ENCODE results near the gene GATAD2B.

Gene GATAD2B

DNA sequence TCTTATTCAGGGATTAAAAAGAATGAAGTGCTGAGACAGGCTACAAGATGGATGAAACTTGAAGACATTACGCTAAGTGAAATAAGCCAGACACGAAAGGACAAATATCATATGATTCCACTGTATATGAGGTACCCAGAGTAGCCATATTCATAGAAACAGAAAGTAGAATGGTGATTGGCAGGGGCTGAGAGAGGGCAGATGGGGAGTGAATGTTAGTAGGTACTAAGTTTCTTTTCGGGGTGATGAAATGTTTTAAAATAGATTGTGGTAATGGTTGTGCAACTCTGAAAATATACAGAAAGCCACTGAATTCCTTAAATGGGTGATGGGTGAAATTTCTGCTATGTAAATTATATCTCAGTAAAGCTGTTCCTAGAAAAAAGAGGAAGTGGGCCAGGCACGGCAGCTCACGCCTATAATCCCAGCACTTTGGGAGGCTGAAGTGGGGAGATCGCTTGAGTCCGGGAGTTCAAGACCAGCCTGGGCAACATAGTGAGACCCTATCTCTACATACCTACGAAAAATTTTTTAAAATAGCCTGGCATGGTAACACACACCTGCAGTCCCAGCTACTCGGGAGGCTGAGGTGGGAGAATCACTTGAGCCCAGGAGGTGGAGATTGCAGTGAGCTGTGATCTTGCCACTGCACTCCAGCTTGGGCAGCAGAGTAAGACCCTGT lies 131.7 kb downstream of the GATAD2B start:
- Histone ChIP-seq H3K4me3 (peak overlapping the region in 3 of 7 experiments; percentile 2 to 29 (median 23)), H3K27ac (peak overlapping the region in 20 of 21 experiments; percentile 24 to 84 (median 74))

DNA sequence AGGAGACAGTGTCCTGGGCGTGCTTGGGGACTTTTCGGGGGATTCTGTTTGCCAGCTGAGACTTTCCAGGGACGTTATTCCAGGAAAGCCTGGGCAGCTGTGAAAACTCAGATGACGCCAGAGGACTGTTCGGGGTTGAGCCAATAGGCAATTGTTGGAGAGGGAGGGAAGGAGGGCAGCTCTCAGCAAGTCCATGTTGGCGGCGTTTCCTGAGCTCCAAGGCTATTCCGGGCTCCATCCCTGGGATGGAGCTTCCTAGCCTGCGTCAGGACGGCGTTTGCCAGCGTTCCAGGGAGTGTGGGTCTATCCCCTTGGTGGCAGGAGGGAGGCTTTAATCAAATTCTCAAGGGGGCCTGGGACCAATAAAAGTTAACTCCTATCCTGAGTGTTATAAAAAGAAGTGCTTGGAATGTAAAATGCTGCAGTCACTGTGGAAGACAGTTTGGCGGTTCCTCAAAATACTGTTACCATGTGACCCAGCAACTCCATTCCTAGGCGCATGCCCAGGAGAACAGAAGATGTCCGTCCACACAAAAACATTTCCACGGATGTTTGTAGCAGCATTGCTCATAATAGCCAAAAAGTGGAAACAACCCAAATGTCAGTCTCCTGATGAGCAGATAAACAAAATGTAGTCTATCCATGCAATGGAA lies 132.3 kb downstream of the GATAD2B start:
- peak overlapping the region in 20 of 21 experiments; percentile 24 to 84 (median 74) for H3K27ac ChIP-seq
- peak overlapping the region in 6 of 7 experiments; percentile 1 to 29 (median 7) for H3K4me3 ChIP-seq

DNA sequence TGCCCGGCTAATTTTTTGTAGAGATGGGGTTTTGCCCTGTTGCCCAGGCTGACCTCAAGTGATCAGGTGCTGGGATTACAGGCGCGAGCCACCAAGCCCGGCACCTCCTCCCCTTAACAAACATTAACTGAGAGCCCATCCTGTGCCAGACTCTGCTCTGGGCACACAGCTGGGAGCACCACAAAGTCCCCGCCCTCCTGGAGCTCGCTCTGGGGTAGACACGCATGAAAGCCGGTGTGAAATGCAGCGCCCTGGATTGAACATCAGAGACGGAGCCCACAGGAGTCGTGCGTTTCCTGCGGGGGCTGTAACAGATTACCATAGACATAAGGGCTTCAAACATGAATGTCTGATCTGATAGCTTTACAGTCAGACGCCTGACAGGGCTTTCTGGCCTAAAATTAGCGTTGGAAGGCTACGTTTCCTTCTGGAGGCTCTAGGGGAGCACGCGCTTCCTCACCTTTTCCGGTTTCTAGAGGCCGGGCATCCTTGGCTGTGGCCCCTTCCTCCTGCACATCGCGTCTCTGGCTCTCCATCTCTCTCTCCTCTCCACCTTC lies 133.2 kb downstream of the GATAD2B start:
- peak overlapping the region in 19 of 21 experiments; percentile 24 to 84 (median 75) for H3K27ac ChIP-seq
- H3K4me3 ChIP-seq = peak overlapping the region in 6 of 7 experiments; percentile 1 to 29 (median 12)

DNA sequence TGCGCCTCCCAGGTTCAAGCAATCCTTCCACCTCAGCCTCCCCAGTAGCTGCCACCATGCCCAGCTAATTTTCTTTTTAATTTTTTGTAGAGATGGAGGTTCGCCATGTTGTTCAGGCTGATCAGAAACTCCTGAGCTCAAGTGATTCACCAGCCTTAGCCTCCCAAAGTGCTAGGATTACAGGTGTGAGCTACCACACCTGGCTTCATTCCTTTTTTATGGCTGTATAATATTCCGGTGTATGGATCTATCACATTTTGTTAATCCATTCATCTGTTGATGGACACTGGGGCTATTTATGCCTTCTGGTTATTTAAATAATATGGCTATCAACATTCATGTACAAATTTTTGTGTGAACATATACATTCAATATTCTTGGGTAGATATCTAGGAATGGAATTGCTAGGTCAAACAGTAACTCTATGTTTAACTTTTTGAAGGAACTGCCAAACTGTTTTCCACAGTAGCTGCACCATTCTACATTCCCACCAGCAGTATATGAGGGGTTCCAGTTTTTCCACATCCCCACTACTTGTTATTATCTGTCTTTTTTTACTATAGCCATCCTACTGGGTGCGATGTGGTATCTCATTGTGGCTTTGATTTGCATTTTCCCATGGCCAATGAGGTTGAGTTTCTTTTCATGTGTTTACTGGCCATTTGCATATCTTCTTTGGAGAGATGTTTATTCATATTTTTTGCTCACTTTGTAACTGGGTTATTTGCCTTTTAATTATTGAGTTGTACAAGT lies 136.6 kb downstream of the GATAD2B start:
- Histone ChIP-seq H3K27ac (no peak overlapping the region), H3K4me3 (no peak overlapping the region)

DNA sequence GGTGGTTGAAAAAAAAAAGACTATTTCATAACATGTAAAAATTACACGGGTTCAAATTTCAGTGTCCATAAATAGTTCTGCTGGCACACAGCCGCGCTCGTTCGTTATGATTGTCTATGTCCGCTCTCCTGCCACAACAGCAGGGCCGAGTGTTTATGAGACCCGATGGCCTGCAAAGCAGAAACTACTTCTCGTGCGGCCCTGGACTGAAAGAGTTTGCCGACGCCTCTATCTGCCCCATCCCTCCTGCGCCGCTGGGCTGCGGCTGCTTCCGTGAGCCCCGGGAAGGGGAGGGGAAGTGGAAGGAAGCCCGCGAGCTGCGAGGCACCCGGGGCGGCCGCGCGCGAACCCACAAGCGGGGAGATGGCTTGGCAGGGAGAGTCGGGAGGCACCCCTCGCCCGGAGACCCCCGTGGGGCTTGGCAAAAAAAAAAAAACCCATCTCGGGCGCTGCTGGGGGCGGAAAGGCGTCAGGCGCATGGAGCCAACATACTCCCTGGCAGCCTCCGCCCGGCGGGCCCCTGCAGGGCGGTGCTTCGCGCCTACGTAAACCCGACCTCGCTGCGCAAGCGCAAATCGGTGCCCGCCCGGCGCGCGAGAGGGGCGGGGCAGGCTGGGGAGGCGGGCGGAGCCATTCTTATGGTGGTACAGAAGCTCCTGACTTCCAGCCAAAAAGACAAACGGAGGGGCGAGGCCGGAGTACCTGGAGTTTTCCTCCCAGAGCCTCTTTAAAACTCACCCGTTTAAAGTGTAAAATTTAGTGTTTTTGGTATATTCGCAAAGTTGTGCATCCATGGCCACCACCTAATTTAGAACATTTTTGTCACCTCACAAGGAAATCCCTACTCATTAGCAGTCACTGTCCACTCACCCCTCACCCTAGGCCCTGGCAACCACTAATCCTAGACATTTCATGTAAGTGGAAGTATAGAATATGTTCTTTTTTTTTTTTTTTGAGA lies 139.3 kb downstream of the GATAD2B start:
- Histone ChIP-seq H3K27ac (peak overlapping the region; percentile 62 to 98 (median 95)), H3K4me3 (peak overlapping the region; percentile 44 to 68 (median 58))

DNA sequence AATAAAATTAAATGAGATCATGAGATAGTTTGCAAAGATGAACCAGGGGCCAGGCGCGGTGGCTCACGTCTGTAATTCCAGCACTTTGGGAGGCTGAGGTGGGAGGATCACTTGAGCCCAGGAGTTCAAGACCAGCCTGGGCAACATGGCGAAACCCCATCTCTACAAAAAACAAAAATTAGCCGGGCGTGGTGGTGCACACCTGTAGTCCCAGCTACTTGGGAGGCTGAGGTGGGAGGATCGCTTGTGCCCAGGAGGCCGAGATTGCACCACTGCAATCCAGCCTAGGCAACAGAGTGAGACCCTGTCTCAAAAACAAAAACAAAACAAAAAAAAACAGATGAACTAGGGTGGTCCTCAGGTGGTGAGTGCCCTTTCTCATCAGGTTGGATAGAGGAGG lies 140.1 kb downstream of the GATAD2B start:
- Histone ChIP-seq H3K27ac (peak overlapping the region in 20 of 21 experiments; percentile 82 to 98 (median 95)), H3K4me3 (peak overlapping the region in 4 of 7 experiments; percentile 55 to 68 (median 62))

DNA sequence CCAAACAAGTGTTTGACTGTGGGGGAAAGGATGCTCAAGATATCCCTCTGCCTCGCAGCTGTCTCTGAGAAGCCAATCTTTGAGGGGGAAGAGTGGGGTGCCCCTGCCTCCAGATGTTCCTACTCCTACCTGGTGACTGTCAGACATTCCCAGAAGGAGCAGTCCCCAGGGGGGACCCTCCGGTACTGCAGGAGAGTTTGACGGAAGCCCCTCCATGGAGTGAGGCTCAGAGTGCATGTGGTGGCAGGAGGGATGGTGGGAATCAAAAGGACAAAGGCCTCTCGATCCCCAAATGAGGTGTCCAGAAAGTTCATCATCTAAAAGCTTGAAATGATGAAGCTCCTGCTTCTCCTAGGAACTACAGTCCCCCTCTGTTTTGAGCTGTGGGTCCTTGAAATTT lies 142.2 kb downstream of the GATAD2B start:
- H3K27ac ChIP-seq = peak overlapping the region in 4 of 21 experiments; percentile 10 to 34 (median 14)

DNA sequence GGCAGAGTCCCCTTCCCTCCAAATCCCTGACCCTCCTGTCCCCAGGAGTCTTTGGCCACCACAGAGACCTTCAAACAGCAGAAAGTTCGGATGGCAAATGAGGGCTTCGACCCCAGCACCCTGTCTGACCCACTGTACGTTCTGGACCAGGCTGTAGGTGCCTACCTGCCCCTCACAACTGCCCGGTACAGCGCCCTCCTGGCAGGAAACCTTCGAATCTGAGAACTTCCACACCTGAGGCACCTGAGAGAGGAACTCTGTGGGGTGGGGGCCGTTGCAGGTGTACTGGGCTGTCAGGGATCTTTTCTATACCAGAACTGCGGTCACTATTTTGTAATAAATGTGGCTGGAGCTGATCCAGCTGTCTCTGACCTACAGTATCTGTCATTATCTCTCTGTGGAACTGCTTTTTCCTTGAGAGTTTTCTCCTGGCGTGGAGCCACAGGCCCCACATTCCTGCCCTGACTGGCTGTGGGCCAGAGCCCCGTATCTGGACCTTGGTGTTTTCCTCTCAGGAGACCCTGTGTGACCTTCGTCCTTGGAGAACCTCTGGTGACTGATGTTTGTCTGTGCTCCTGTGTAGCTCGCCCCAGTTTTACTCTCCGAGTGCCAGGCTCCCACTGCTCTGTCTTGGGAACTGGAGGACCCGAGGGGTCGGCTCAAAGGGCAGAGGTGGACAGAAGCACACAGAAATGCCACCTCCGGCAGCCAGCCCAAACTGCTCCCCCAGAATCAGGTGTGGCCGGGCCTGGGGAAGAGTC lies 142.8 kb downstream of the GATAD2B start:
- peak overlapping the region in 3 of 21 experiments; percentile 10 to 34 (median 14) for H3K27ac ChIP-seq
- no peak overlapping the region for H3K4me3 ChIP-seq

More for the DNA sequence above, 142.2 kb downstream of the GATAD2B start:
- H3K4me3 ChIP-seq = no peak overlapping the region

DNA sequence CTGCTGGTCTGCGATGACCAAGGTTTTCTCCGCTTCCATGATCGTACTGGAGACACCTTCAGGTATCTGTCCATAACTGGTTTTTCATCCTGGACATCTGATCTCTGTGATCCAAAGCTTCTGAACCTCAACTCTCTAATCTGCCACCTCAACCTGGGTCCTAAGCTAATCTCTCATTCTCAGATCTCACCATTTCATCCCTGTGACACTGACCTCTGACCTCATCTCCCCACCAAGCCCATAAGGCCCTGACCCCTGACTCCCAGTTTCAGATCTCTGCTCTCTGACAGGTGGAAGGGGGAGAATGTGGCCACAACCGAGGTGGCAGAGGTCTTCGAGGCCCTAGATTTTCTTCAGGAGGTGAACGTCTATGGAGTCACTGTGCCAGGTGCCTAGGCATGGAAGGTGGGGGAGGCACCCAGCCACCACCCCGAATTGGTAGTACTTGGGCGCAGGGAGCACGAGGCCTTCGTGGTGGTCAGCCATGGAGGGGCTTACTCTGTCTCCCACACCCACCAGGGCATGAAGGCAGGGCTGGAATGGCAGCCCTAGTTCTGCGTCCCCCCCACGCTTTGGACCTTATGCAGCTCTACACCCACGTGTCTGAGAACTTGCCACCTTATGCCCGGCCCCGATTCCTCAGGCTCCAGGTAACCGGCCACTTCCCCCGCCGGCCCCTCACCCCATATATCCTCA lies 143.8 kb downstream of the GATAD2B start:
- no peak overlapping the region for H3K4me3 ChIP-seq
- H3K27ac ChIP-seq = no peak overlapping the region

DNA sequence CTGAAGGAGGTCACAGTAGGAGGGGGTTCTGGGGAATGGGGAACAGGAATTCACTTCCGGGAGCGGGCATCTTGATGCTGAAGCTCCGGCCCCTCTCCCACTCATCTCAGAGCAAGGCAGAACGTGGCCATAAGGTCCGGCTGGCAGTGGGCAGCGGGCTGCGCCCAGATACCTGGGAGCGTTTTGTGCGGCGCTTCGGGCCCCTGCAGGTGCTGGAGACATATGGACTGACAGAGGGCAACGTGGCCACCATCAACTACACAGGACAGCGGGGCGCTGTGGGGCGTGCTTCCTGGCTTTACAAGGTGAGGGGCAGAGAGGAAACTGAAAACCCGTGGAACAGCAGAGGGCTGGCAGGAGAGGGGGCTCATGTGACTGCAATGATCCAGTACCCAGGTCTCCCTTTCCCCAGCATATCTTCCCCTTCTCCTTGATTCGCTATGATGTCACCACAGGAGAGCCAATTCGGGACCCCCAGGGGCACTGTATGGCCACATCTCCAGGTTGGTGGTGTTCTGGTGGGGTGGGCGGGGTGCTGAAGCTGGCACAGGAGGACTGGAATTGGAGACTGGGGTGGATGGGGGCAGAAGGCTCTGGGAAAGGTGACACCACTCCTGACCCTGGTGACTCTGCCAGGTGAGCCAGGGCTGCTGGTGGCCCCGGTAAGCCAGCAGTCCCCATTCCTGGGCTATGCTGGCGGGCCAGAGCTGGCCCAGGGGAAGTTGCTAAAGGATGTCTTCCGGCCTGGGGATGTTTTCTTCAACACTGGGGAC lies 144.5 kb downstream of the GATAD2B start:
- H3K4me3 ChIP-seq = no peak overlapping the region
- peak overlapping the region in 1 of 21 experiments; percentile 23 for H3K27ac ChIP-seq

DNA sequence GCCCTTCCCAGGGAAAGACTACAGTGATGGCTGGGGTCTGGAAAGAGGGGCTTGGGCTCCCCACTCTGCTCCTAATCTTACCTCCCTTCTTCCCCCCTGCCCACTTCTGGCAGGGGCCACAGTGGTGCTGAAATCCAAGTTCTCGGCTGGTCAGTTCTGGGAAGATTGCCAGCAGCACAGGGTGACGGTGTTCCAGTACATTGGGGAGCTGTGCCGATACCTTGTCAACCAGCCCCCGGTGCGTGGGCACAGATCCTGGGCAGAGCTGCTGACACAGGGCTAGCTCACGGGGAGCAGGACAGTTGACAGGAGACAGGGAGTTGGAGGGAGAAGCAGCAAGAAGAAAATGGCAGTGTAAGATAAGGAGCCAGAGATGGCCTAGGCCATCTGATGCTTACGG lies 145.1 kb downstream of the GATAD2B start:
- peak overlapping the region in 3 of 21 experiments; percentile 7 to 23 (median 8) for H3K27ac ChIP-seq
- H3K4me3 ChIP-seq = no peak overlapping the region

DNA sequence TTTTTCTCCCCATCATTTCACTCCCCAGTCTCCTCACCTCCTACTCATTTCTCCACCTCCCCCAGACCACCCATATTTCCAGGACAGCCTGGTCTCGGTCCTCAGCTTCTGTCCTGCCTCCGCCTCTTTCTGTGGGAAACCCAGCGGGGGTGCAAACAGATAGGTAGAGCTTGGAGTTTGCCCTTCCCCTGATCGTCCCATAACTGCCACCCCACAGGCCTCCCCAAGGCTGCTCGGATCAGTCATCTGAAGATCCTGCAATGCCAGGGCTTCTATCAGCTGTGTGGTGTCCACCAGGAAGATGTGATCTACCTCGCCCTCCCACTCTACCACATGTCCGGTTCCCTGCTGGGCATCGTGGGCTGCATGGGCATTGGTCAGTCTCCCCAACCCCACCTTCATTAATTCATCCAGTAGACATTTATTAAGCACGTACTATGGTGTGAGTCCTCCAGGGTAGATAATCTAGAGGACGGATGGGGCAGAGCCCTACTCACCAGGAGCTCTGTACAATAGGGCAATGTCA lies 145.9 kb downstream of the GATAD2B start:
- peak overlapping the region in 6 of 21 experiments; percentile 82 to 89 (median 85) for H3K27ac ChIP-seq
- H3K4me3 ChIP-seq = peak overlapping the region in 3 of 7 experiments; percentile 62 to 87 (median 80)

DNA sequence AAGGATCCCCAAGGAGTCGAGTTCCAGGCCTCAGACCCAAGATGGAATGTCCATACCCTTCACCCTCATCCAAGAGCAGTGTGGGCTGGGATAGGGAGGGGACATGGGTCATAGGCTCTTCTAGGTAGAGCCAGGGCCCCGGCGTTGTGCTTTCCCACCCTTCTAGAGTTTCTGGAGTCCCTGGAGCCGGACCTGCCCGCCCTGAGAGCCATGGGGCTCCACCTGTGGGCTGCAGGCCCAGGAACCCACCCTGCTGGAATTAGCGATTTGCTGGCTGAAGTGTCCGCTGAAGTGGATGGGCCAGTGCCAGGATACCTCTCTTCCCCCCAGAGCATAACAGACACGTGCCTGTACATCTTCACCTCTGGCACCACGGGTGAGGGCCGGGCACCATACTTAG lies 146.4 kb downstream of the GATAD2B start:
- peak overlapping the region; percentile 62 to 87 (median 75) for H3K4me3 ChIP-seq
- H3K27ac ChIP-seq = peak overlapping the region in 19 of 21 experiments; percentile 82 to 98 (median 89)

DNA sequence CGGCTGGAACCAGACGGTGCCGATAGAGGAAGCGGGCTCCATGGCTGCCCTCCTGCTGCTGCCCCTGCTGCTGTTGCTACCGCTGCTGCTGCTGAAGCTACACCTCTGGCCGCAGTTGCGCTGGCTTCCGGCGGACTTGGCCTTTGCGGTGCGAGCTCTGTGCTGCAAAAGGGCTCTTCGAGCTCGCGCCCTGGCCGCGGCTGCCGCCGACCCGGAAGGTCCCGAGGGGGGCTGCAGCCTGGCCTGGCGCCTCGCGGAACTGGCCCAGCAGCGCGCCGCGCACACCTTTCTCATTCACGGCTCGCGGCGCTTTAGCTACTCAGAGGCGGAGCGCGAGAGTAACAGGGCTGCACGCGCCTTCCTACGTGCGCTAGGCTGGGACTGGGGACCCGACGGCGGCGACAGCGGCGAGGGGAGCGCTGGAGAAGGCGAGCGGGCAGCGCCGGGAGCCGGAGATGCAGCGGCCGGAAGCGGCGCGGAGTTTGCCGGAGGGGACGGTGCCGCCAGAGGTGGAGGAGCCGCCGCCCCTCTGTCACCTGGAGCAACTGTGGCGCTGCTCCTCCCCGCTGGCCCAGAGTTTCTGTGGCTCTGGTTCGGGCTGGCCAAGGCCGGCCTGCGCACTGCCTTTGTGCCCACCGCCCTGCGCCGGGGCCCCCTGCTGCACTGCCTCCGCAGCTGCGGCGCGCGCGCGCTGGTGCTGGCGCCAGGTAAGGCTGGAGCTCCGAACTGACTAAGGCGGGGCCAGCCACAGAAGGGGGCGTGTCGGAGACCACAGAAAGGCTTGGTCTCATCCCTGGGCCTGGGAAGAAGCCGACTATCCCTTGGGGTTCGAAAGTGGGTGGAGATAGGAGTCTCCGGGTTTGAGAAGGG lies 147.1 kb downstream of the GATAD2B start:
- peak overlapping the region; percentile 62 to 87 (median 75) for H3K4me3 ChIP-seq
- peak overlapping the region; percentile 52 to 98 (median 88) for H3K27ac ChIP-seq

DNA sequence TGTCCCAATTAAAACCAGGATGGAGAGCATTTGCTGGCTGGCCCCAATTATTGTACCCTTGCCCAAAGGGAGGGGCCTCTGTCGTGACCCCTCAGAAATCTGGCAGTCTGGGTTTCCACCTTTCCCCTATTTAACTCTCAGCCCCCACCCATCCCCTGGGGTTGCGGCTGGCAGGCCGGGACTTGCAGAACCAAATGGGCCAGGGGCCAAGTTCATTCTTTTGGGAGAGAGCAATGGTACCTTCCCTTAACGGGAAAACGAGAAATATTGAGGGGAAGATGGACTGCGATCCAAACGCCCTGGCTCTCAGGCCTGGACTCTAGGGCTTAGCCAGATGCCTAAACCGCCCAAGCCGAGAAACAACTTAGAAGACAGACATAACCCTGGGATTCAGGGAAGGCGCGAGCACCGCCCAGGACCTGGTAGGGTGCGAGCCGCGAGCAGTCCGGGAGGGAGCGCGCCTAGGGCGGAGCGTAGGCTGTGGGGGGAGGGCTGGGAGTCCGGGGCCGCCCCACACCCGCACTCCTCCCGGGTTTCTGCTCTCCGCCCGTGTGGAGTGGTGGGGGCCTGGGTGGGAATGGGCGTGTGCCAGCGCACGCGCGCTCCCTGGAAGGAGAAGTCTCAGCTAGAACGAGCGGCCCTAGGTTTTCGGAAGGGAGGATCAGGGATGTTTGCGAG lies 147.9 kb downstream of the GATAD2B start, which contains the start of gene SLC27A3:
SLC27A3 (plus strand) TSS at position 628 of the 678 bp plus-strand sequence. CDS start 91 bp downstream, outside the sequence.
- H3K27ac ChIP-seq = peak within 1 kb of the TSS; percentile 52 to 98 (median 88)

More for the DNA sequence above, 147.9 kb downstream of the GATAD2B start, which contains the start of gene SLC27A3:
- peak within 1 kb of the TSS; percentile 62 to 87 (median 75) for H3K4me3 ChIP-seq
